H1 (cell line): Measurements from ENCODE around the gene RRBP1. TPM values are rescaled to one million over a fixed set of nuclear protein-coding genes. Genes with fewer than 3 reads are reported as not detected.

Experiments
- CTCF ChIA-PET: fragments of 300-600 bp; sonication (Branson Sonifier 250); formaldehyde crosslinking; loops from one replicate; lab custom pipeline; 2021; ENCODE audit not compliant: partially characterized antibody; lab: Charles Lee
- POLR2A ChIA-PET: fragments of 300-600 bp; sonication (Branson Sonifier 250); formaldehyde crosslinking; loops from one replicate; lab custom pipeline; 2021; ENCODE audit warnings: inconsistent platforms; ENCODE audit not compliant: partially characterized antibody; lab: Charles Lee
- DNase-seq, 2 experiments: peaks; one replicate each; pipeline versions ENCODE4 v3.0.0 to v3.0.0-alpha.2; 2010 to 2022; ENCODE audit warnings: low spot score in 2 of 2, low read depth in 1 of 2, mixed read lengths in 1 of 2
- FAIRE-seq: peaks from 2 replicates; lab custom pipeline; 2011; peaks lifted over from hg19 to GRCh38; lab: Jason Lieb, UNC
- H2AFZ ChIP-seq: 2 replicates; pipeline ENCODE4 v1.8.1; 2012; ENCODE audit warnings: low read length, inconsistent platforms
- H2AK5ac ChIP-seq: 2 replicates; pipeline ENCODE4 v1.6.1; 2013; ENCODE audit warnings: low read depth, low read length
- H2BK120ac ChIP-seq: replicated peaks from 2 replicates; pipeline ENCODE3; 2013; ENCODE audit warnings: low read depth, low read length, inconsistent platforms
- H2BK12ac ChIP-seq: 2 replicates; pipeline ENCODE4 v1.6.1; 2013; ENCODE audit warnings: low read depth, low read length
- H2BK15ac ChIP-seq: 2 replicates; pipeline ENCODE4 v1.6.1; 2013; ENCODE audit warnings: low read length
- H2BK20ac ChIP-seq: 2 replicates; pipeline ENCODE4 v1.6.1; 2013; ENCODE audit warnings: low read length
- H2BK5ac ChIP-seq: 2 replicates; pipeline ENCODE4 v1.6.1; 2013; ENCODE audit warnings: low read depth, low read length
- H3K14ac ChIP-seq: 2 replicates; pipeline ENCODE4 v1.6.1; 2013; ENCODE audit warnings: inconsistent platforms; ENCODE audit not compliant: insufficient read length
- H3K18ac ChIP-seq: 2 replicates; pipeline ENCODE4 v1.6.1; 2013; ENCODE audit warnings: low read length; ENCODE audit errors: extremely low read depth
- H3K23ac ChIP-seq: 2 replicates; pipeline ENCODE4 v1.6.1; 2013; ENCODE audit warnings: inconsistent platforms; ENCODE audit not compliant: insufficient read length
- H3K23me2 ChIP-seq: 2 replicates; pipeline ENCODE4 v1.6.1; 2013; ENCODE audit warnings: low read depth, low read length
- H3K27ac ChIP-seq: 2 replicates; pipeline ENCODE4 v1.6.1; 2011; ENCODE audit warnings: low read depth, low read length, inconsistent platforms
- H3K27me3 ChIP-seq, 4 experiments: replicated peaks in 1 of 4; 1 replicate in 1 of 4; 2 replicates in 3 of 4; pipeline versions ENCODE4 v1.6.1 to v1.8.1; 2011 to 2013; ENCODE audit warnings: low read length in 3 of 4, mild to moderate bottlenecking in 3 of 4, inconsistent platforms in 2 of 4, mixed read lengths in 2 of 4, moderate library complexity in 1 of 4; ENCODE audit not compliant: control insufficient read depth in 3 of 4, insufficient read depth in 3 of 4; ENCODE audit errors: extremely low read depth in 1 of 4
- H3K36me3 ChIP-seq, 4 experiments: 2 replicates each; pipeline versions ENCODE4 v1.6.1 to v1.8.1; 2011 to 2013; ENCODE audit warnings: mild to moderate bottlenecking in 4 of 4, low read length in 3 of 4, moderate library complexity in 2 of 4, control low read depth in 1 of 4, inconsistent platforms in 1 of 4; ENCODE audit not compliant: insufficient read depth in 4 of 4, control insufficient read depth in 2 of 4
- H3K4ac ChIP-seq: replicated peaks from 2 replicates; pipeline ENCODE3; 2013; ENCODE audit warnings: low read length, low read depth, mixed read lengths, inconsistent platforms; ENCODE audit not compliant: insufficient read length
- H3K4me1 ChIP-seq, 4 experiments: replicated peaks in 1 of 4; 1 replicate in 1 of 4; 2 replicates in 3 of 4; pipeline versions ENCODE4 v1.6.1 to v1.8.1; 2011 to 2013; ENCODE audit warnings: low read length in 3 of 4, inconsistent platforms in 2 of 4, mixed read lengths in 1 of 4; ENCODE audit not compliant: insufficient read depth in 4 of 4, control insufficient read depth in 3 of 4
- H3K4me2 ChIP-seq, 2 experiments: 2 replicates each; pipeline versions ENCODE4 v1.6.1 to v1.8.1; 2011 to 2013; ENCODE audit warnings: low read depth in 2 of 2, low read length in 2 of 2, control low read depth in 1 of 2, inconsistent platforms in 1 of 2, mild to moderate bottlenecking in 1 of 2; ENCODE audit not compliant: insufficient read depth in 1 of 2
- H3K4me3 ChIP-seq, 4 experiments: fragments of 200-600, 300-600 bp in 1 of 4; sonication (generic), shearing (Covaris generic), sonication (Bioruptor Twin) in 1 of 4; 2 replicates each; pipeline versions ENCODE4 v1.5.1 to v1.8.1; 2011 to 2016; ENCODE audit warnings: low read length in 4 of 4, low read depth in 3 of 4, control low read depth in 2 of 4, inconsistent platforms in 2 of 4, mild to moderate bottlenecking in 2 of 4, mixed read lengths in 1 of 4, moderate library complexity in 1 of 4; ENCODE audit not compliant: insufficient read depth in 2 of 4; ENCODE audit errors: extremely low read depth in 1 of 4
- H3K56ac ChIP-seq: replicated peaks from 2 replicates; pipeline ENCODE3; 2013; ENCODE audit warnings: low read depth, mild to moderate bottlenecking, mixed read lengths, low read length, inconsistent platforms; ENCODE audit not compliant: insufficient read length
- H3K79me1 ChIP-seq: 2 replicates; pipeline ENCODE4 v1.6.1; 2013; ENCODE audit warnings: low read depth, low read length, control low read depth
- H3K79me2 ChIP-seq, 2 experiments: 2 replicates each; pipeline versions ENCODE4 v1.6.1 to v1.8.1; 2012 to 2013; ENCODE audit warnings: low read length in 2 of 2, mild to moderate bottlenecking in 2 of 2, inconsistent platforms in 1 of 2; ENCODE audit not compliant: insufficient read depth in 2 of 2, control insufficient read depth in 1 of 2
- H3K9ac ChIP-seq, 4 experiments: replicated peaks in 1 of 4; 1 replicate in 1 of 4; 2 replicates in 3 of 4; pipeline versions ENCODE4 v1.6.1 to v1.8.1; 2011 to 2013; ENCODE audit warnings: low read depth in 3 of 4, low read length in 3 of 4, control low read depth in 2 of 4, mild to moderate bottlenecking in 2 of 4, moderate library complexity in 2 of 4, inconsistent platforms in 1 of 4; ENCODE audit errors: extremely low read depth in 1 of 4
- H3K9me3 ChIP-seq, 2 experiments: 2 replicates each; pipeline versions ENCODE4 v1.6.1 to v1.8.1; 2012 to 2013; ENCODE audit warnings: mild to moderate bottlenecking in 2 of 2, moderate library complexity in 2 of 2, control low read depth in 1 of 2, inconsistent platforms in 1 of 2, low read depth in 1 of 2, low read length in 1 of 2, mixed read lengths in 1 of 2; ENCODE audit not compliant: insufficient read depth in 2 of 2
- H4K20me1 ChIP-seq, 2 experiments: replicated peaks in 1 of 2; 2 replicates each; pipeline versions ENCODE3 to v1.8.1; 2011 to 2013; ENCODE audit warnings: inconsistent platforms in 2 of 2, low read length in 2 of 2, mild to moderate bottlenecking in 1 of 2; ENCODE audit not compliant: insufficient read depth in 2 of 2, control insufficient read depth in 1 of 2
- H4K5ac ChIP-seq: 2 replicates; pipeline ENCODE4 v1.6.1; 2013; ENCODE audit warnings: low read length, low read depth, mixed read lengths, inconsistent platforms; ENCODE audit not compliant: insufficient read length
- H4K8ac ChIP-seq: 2 replicates; pipeline ENCODE4 v1.8.0; 2013; ENCODE audit warnings: mild to moderate bottlenecking, moderate library complexity, low read length, inconsistent platforms; ENCODE audit not compliant: insufficient read depth; ENCODE audit errors: extremely low read depth
- H4K91ac ChIP-seq: replicated peaks from 2 replicates; pipeline ENCODE3; 2013; ENCODE audit warnings: low read length, mixed read lengths, inconsistent platforms; ENCODE audit not compliant: insufficient read length
- E2F6 ChIP-seq: IDR thresholded peaks from 2 replicates; pipeline ENCODE4 v1.6.1; 2012; ENCODE audit warnings: inconsistent platforms
- GABPA ChIP-seq: IDR thresholded peaks from 2 replicates; pipeline ENCODE4 v1.6.1; 2011; ENCODE audit warnings: mild to moderate bottlenecking, low read length, moderate library complexity, borderline replicate concordance; ENCODE audit not compliant: insufficient read depth
- RAD21 ChIP-seq, 2 experiments: IDR thresholded peaks in 1 of 2; conservative IDR thresholded peaks in 1 of 2; 2 replicates each; pipeline ENCODE4 v1.6.1; 2011; ENCODE audit warnings: low read depth in 2 of 2, low read length in 2 of 2, improper control_type of control experiment in 1 of 2, inconsistent platforms in 1 of 2, mild to moderate bottlenecking in 1 of 2, moderate library complexity in 1 of 2
- ZNF274 ChIP-seq: IDR thresholded peaks from 2 replicates; pipeline ENCODE4 v1.7.0; 2012; ENCODE audit warnings: low read length, borderline replicate concordance; ENCODE audit errors: extremely low read depth
- WGBS, 2 experiments: shearing (Covaris generic) in 1 of 2; methylation state at CpG; one replicate each; pipeline versions ENCODE4 v1.1.6 to v1.1.7; 2013 to 2015; ENCODE audit warnings: low lambda C conversion rate in 2 of 2, mixed read lengths in 2 of 2, inconsistent platforms in 1 of 2, low coverage in 1 of 2, missing lambda C conversion rate in 1 of 2; ENCODE audit not compliant: insufficient replicate concordance in 2 of 2, insufficient coverage in 1 of 2, insufficient read length in 1 of 2; ENCODE audit errors: extremely low coverage in 1 of 2, missing lambda C conversion rate in 1 of 2; 5-methylcytosine and 5-hydroxymethylcytosine counted together
- polyA plus RNA-seq, 7 experiments: library from polyadenylated mRNA; depleted of rRNA in 3 of 7; stranded (reverse) in 5 of 7; unstranded in 2 of 7; fragments of >200 nt in 5 of 7; fragments of 200-250 nt in 2 of 7; gene quantifications; 1 replicate in 5 of 7; 2 replicates in 1 of 7; 4 replicates in 1 of 7; pipeline versions ENCODE4 v1.2.1 to v1.2.3, GENCODE V29; 2011 to 2013; ENCODE audit warnings: missing spikeins in 2 of 7, mixed read lengths in 2 of 7
- total RNA-seq: library from RNA; stranded (reverse); fragmentation: NEBNext Ultra II Directional; extraction: Animal tissue kit (Norgen Biotek cat#: 25700); gene quantifications from 2 replicates; pipeline ENCODE4 v1.2.1, GENCODE V29; 2021

The RRBP1 gene
- total and polyA plus RNA-seq, 2 of the 8 experiments (the other 6 are each of a cell fraction or from before 2014, with no cell fraction given): 15.9 to 157 TPM

- 88% methylated on average over 3 of the region's 3 CpGs; no CpG with 5 or more reads in 1 of the 2 experiments for WGBS, 2 experiments
- H3K4me2 ChIP-seq: no peak overlapping the region
- H3K79me1 ChIP-seq: peaks cover 10% of the 10 kb centered on the region
- no peak overlapping the region for H4K5ac ChIP-seq
- H3K9me3 ChIP-seq: no peaks in the 10 kb centered on the region
- H2BK20ac ChIP-seq: no peak overlapping the region
- no peak overlapping the region for H4K91ac ChIP-seq
- no peak for DNase-seq
- H2AK5ac ChIP-seq: no peak overlapping the region
- H3K9ac ChIP-seq: no peak overlapping the region
- no peak overlapping the region for H3K23ac ChIP-seq
- peaks cover 3 to 94% of the 10 kb centered on the region in 2 experiments for H3K79me2 ChIP-seq
- H3K27me3 ChIP-seq: no peaks in the 10 kb centered on the region
- peaks cover 0 to 3% (median 2%) of the 10 kb centered on the region in 4 experiments; a peak in 4 of 7 replicates for H3K4me1 ChIP-seq
- no peak overlapping the region for H2BK120ac ChIP-seq
- no peak overlapping the region for H2AFZ ChIP-seq
- H3K56ac ChIP-seq: no peak overlapping the region
- no peak overlapping the region for H3K14ac ChIP-seq
- no peaks in the 10 kb centered on the region; a peak in 1 of 8 replicates for H3K36me3 ChIP-seq
- no peak for FAIRE-seq
- H4K20me1 ChIP-seq: peaks cover 6 to 12% of the 10 kb centered on the region in 2 experiments
- H3K18ac ChIP-seq: no peak overlapping the region
- ChIA-PET POLR2A (interaction anchor here (1.0 to 1.6 kb wide), 2 partner anchors 11 to 14 kb away, joined by 4 to 5 read pairs; no protein-coding TSS in a partner anchor), CTCF (interaction anchor here (0.7 to 5.2 kb wide), 5 partner anchors 11 to 188 kb away, joined by 3 to 26 read pairs (median 3); partner anchors contain the start of gene RRBP1)
- TF ChIP-seq ZNF274: no peak
- TF ChIP-seq GABPA: no peak
- TF ChIP-seq RAD21 (IDR thresholded peaks at IDR 0.05 in 1 of 2, conservative IDR thresholded peaks at IDR 0.05 in 1 of 2; ENCODE audit: low read depth in 2 of 2, low read length in 2 of 2): no peak
- TF ChIP-seq E2F6: no peak
- no peak overlapping the region for H3K4ac ChIP-seq
- H2BK5ac ChIP-seq: no peak overlapping the region
- H4K8ac ChIP-seq: no peak overlapping the region
- no peaks in the 10 kb centered on the region for H3K23me2 ChIP-seq
- H2BK12ac ChIP-seq: no peak overlapping the region
- H2BK15ac ChIP-seq: no peak overlapping the region
- no peak overlapping the region for H3K27ac ChIP-seq
- H3K4me3 ChIP-seq: no peak overlapping the region
Measured at GRCh38 chr20:17668432-17668831, 13.6 kb downstream of the RRBP1 start.
